Tibial nerve (tissue), 3 donors: Measurements from ENCODE around the gene OXCT1.

Source experiments
- POLR2A ChIP-seq, 2 donors: fragments of 450-650 bp; IDR thresholded peaks; one replicate each; pipeline ENCODE4 v1.6.1; 2017; ENCODE audit warnings: antibody characterized with exemption in 2 of 2, mild to moderate bottlenecking in 2 of 2, moderate library complexity in 2 of 2
- TF ChIP-seq, protein P1 (sequence below), 5 experiments: fragments of 200-600 bp in 3 of 5; fragments of 450-650 bp in 2 of 5; sonication (generic) in 3 of 5; IDR thresholded peaks; one replicate each; pipeline ENCODE4 v1.5.1; 2016 to 2019; ENCODE audit warnings: antibody characterized with exemption in 5 of 5, mild to moderate bottlenecking in 3 of 5, moderate library complexity in 2 of 5

DNA sequence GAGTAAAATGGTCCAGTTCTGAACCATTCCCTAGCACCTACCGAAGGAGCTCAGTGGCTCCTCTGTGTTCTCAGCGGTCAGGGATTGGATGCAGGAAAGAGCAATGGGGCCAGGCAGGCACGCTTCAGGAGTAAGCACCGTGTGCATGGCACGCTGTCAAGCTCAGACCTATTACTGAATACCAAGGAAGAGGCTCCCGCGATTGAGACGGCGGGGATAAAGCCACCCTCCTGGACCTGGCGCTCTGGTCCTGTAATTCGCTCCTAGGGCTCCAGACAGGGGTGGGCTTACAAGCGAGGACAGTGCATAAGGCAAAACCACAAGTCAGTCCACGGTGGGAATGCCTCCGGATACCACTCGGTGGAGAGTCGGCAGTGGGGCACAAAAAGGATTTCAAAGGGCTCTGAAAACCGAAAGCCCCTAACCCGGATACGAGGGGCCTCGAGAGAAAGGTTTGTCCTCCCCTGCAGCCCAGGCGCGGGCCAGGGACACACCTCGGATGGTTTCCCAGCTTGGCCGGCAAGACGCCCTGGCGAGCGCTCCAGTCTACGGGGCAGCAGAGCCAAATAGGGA lies 988 bp downstream of the OXCT1 start:
- TF ChIP-seq, protein P1, sequence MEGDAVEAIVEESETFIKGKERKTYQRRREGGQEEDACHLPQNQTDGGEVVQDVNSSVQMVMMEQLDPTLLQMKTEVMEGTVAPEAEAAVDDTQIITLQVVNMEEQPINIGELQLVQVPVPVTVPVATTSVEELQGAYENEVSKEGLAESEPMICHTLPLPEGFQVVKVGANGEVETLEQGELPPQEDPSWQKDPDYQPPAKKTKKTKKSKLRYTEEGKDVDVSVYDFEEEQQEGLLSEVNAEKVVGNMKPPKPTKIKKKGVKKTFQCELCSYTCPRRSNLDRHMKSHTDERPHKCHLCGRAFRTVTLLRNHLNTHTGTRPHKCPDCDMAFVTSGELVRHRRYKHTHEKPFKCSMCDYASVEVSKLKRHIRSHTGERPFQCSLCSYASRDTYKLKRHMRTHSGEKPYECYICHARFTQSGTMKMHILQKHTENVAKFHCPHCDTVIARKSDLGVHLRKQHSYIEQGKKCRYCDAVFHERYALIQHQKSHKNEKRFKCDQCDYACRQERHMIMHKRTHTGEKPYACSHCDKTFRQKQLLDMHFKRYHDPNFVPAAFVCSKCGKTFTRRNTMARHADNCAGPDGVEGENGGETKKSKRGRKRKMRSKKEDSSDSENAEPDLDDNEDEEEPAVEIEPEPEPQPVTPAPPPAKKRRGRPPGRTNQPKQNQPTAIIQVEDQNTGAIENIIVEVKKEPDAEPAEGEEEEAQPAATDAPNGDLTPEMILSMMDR (IDR thresholded peaks at IDR 0.05): no peak
- TF ChIP-seq POLR2A (IDR thresholded peaks at IDR 0.05): no peak
